Ovary (tissue), 9 donors: ENCODE measurements around the gene ARHGEF7. TPM values are rescaled to one million over a fixed set of nuclear protein-coding genes. Genes with fewer than 3 reads are reported as not detected.
A peak's percentile ranks its signal among the peaks of the same experiment; 100 is the strongest.

Experiments
- DNase-seq, 5 donors: peaks; one replicate each; pipeline ENCODE4 v3.0.0-alpha.2; 2019 to 2020
- H3K27ac ChIP-seq, 2 donors: fragments of 200-600 bp; one replicate each; pipeline versions ENCODE4 v1.5.1 to v1.8.0; 2019 to 2022
- H3K27me3 ChIP-seq: fragments of 200-600 bp; one replicate; pipeline ENCODE4 v1.8.0; 2022
- H3K36me3 ChIP-seq: fragments of 200-600 bp; sonication (generic); one replicate; pipeline ENCODE4 v1.5.1; 2019
- H3K4me1 ChIP-seq: one replicate; pipeline ENCODE4 v1.8.1; 2013; ENCODE audit warnings: mild to moderate bottlenecking, moderate library complexity; ENCODE audit not compliant: insufficient read depth
- H3K4me3 ChIP-seq: fragments of 200-600 bp; sonication (generic); one replicate; pipeline ENCODE4 v1.5.1; 2017
- H3K9me3 ChIP-seq, 2 donors: fragments of 200-600 bp in 1 of 2; sonication (generic) in 1 of 2; one replicate each; pipeline versions ENCODE4 v1.5.1 to v1.8.1; 2013 to 2019; ENCODE audit warnings: mild to moderate bottlenecking in 1 of 2, moderate library complexity in 1 of 2
- CTCF ChIP-seq, 3 donors: fragments of 450-650 bp in 2 of 3; fragments of 200-600 bp in 1 of 3; IDR thresholded peaks; one replicate each; pipeline versions ENCODE4 v1.5.1 to v1.8.0; 2016 to 2022; ENCODE audit warnings: antibody characterized with exemption in 3 of 3, mild to moderate bottlenecking in 1 of 3
- EP300 ChIP-seq: sonication (generic); formaldehyde crosslinking; IDR thresholded peaks from one replicate; pipeline ENCODE4 v1.6.1; 2017; ENCODE audit warnings: antibody characterized with exemption
- POLR2A ChIP-seq: fragments of 450-650 bp; IDR thresholded peaks from one replicate; pipeline ENCODE4 v1.6.1; 2017; ENCODE audit warnings: antibody characterized with exemption, mild to moderate bottlenecking, moderate library complexity
- WGBS, 3 donors: extraction: QIAGEN DNeasy Blood & Tissue Kit in 1 of 3; methylation state at CpG; one replicate each; pipeline versions ENCODE4 v1.1.5 to v1.1.7; 2013 to 2017; 5-methylcytosine and 5-hydroxymethylcytosine counted together
- intact Hi-C, 4 donors: fragments of 100-400 bp; cut with DNase I; formaldehyde crosslinking; loops; one replicate each; pipeline versions ENCODE4 v1.11.0 to v1.15.1; 2022 to 2023
- polyA plus RNA-seq, 2 donors: library from polyadenylated mRNA; stranded (reverse); fragments of 200-250 nt in 1 of 2; fragments of 350-450 nt in 1 of 2; fragmentation: Illumina TruSeq in 1 of 2; extraction: RNeasy Lipid Tissue Mini Kit (QIAGEN cat#74804) in 1 of 2; gene quantifications; one replicate each; pipeline ENCODE4 v1.2.3, GENCODE V29; 2013 to 2014
- total RNA-seq, 7 donors: library from RNA; depleted of rRNA in 2 of 7; stranded (reverse); fragments of >200 nt in 2 of 7; fragmentation: NEBNext Ultra II Directional in 3 of 7; extraction: Animal tissue kit (Norgen Biotek cat#: 25700) in 3 of 7; gene quantifications; one replicate each; pipeline versions ENCODE4 v1.1.0 to v1.2.4, GENCODE V29; 2016 to 2023
- donor health status: DM: no; HTN: no; CAD: no; lungs with moderate emphysema.
- donor health status: DM: no; HTN: no; CAD: no.
- donor health status: Bipolar disorder and iron deficiency.
- donor health status: DM: yes; HTN: yes; CAD: no.
- donor health status: DM: no; HTN: no; CAD: no.
- donor health status: DM: yes; HTN: yes; CAD: no.

Gene ARHGEF7
- total and polyA plus RNA-seq, 9 donors = 27.6 to 58.5 (median 52.2) TPM

- intact Hi-C loops = loop anchor here in 2 of 4 donors (10.0 kb wide), 2 partner anchors 59 to 299 kb away; partner anchors contain the start of gene ANKRD10 (in 1 of the 2)
- Histone ChIP-seq H3K9me3 (no peaks in the 10 kb centered on the region), H3K4me3 (no peak overlapping the region), H3K27ac (no peak overlapping the region), H3K36me3 (no peaks in the 10 kb centered on the region), H3K4me1 (peaks cover 15% of the 10 kb centered on the region), H3K27me3 (no peaks in the 10 kb centered on the region)
- no peak for DNase-seq
- WGBS, 3 donors = 86 to 90% (median 87%) methylated on average over 22 of the region's 22 CpGs
- TF ChIP-seq CTCF (IDR thresholded peaks at IDR 0.05) = no peak
- TF ChIP-seq POLR2A = no peak
- TF ChIP-seq EP300 = no peak
These were observed 99.0 kb downstream of the ARHGEF7 start for GRCh38 chr13:111213964-111214726.

GRCh38 chr13:111215081-111216047, 100.3 kb downstream of the ARHGEF7 start:
- Histone ChIP-seq H3K36me3 (no peaks in the 10 kb centered on the region), H3K9me3 (no peaks in the 10 kb centered on the region), H3K27me3 (no peaks in the 10 kb centered on the region), H3K4me3 (no peak overlapping the region), H3K27ac (peak overlapping the region in 1 of 2 donors; percentile 42), H3K4me1 (peaks cover 15% of the 10 kb centered on the region)
- intact Hi-C loops = loop anchor here in 3 of 4 donors (5.0 to 10.0 kb wide), 4 partner anchors 61 to 301 kb away; partner anchors contain the start of gene ANKRD10 (in 1 of the 3)
- no peak for DNase-seq
- no peak for TF ChIP-seq POLR2A
- no peak for TF ChIP-seq CTCF (IDR thresholded peaks at IDR 0.05)
- TF ChIP-seq EP300 = no peak
- 80 to 83% (median 83%) methylated on average over 19 of the region's 19 CpGs for WGBS, 3 donors

GRCh38 chr13:111216166-111216960, 101.3 kb downstream of the ARHGEF7 start:
- Histone ChIP-seq H3K27ac (peak overlapping the region in 1 of 2 donors; percentile 55), H3K36me3 (no peaks in the 10 kb centered on the region), H3K27me3 (no peaks in the 10 kb centered on the region), H3K4me3 (no peak overlapping the region), H3K4me1 (peaks cover 9% of the 10 kb centered on the region), H3K9me3 (no peaks in the 10 kb centered on the region)
- peak; percentile 36 to 65 (median 59) for DNase-seq
- WGBS, 3 donors = 81 to 84% (median 84%) methylated on average over 15 of the region's 15 CpGs
- intact Hi-C loops = loop anchor here in 3 of 4 donors (5.0 to 10.0 kb wide), 4 partner anchors 62 to 302 kb away; partner anchors contain the start of gene ANKRD10 (in 1 of the 3)
- peak; percentile 6 to 36 (median 31) for TF ChIP-seq CTCF (IDR thresholded peaks at IDR 0.05)
- TF ChIP-seq EP300 = no peak
